Activated naive CD4-positive, alpha-beta T cell treated with anti-CD3 and anti-CD28 coated beads, Interleukin-2, amount 50 U/mL, for 24 hours (primary cell): ENCODE measurements around the gene CDC42BPB.
"Not testable (repeated sequence)": the region's sequence is repeated elsewhere in the genome, so short reads cannot be mapped to it uniquely, and the experiment has no call there.

Source experiments
- H3K27ac Mint-ChIP-seq: one replicate; pipeline ENCODE4 v1.8.0; 2021; ENCODE audit warnings: mild to moderate bottlenecking, mixed read lengths
- H3K27me3 Mint-ChIP-seq: one replicate; pipeline ENCODE4 v1.8.0; 2021; ENCODE audit warnings: mixed read lengths
- H3K36me3 Mint-ChIP-seq: one replicate; pipeline ENCODE4 v1.8.0; 2021; ENCODE audit warnings: mixed read lengths
- H3K4me1 Mint-ChIP-seq: one replicate; pipeline ENCODE4 v1.8.0; 2021; ENCODE audit warnings: mixed read lengths
- H3K4me3 Mint-ChIP-seq: one replicate; pipeline ENCODE4 v1.8.0; 2021; ENCODE audit warnings: mild to moderate bottlenecking, mixed read lengths
- H3K9me3 Mint-ChIP-seq: one replicate; pipeline ENCODE4 v1.8.0; 2021; ENCODE audit warnings: mixed read lengths

CDC42BPB gene

DNA sequence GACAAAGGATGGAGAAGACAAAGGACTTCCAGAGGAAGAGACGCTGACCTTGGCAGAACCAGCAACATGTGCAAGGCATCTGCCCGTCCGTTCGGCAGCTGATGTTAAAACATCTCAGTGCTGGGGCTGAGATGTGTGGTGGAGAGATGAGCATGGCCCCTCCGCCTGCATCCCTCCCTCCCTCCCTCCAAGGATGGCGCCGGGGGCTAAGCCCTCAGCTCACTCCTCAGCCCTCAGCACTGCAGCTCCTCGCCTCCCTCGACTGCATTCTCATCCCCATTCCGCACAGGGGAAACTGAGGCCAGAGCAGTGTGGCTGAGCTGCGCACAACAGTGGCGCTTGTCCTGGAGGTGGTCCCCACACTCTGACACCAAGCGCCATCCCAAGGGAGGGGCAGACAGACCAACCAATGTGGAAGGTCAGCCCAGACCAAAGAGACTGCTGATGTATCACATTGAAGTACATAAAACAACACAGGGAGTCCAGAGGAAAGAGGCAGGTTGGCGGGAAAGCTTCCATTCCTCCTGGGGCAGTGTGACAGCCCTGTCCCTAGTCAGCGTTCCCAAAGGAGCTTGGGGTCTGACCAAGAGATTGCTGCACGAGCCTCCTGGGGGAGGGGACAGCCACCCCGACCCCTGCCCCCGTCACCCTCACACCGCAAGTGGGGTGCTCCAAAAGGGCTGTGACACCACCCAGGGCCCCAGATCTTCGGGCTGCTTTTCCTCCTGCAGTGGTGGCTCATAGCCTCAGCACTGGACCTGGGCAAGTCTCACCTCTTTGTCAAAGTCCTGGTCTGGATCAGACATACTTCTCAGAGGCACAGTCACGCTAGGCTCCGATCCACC lies 119.8 kb downstream of the CDC42BPB start:
- H3K36me3 Mint-ChIP-seq, result no peaks in the 10 kb centered on the region
- H3K27me3 Mint-ChIP-seq, result no peaks in the 10 kb centered on the region
- no peaks in the 10 kb centered on the region for H3K4me1 Mint-ChIP-seq
- H3K4me3 Mint-ChIP-seq, result no peak overlapping the region
- no peaks in the 10 kb centered on the region for H3K9me3 Mint-ChIP-seq
- no peak overlapping the region for H3K27ac Mint-ChIP-seq

DNA sequence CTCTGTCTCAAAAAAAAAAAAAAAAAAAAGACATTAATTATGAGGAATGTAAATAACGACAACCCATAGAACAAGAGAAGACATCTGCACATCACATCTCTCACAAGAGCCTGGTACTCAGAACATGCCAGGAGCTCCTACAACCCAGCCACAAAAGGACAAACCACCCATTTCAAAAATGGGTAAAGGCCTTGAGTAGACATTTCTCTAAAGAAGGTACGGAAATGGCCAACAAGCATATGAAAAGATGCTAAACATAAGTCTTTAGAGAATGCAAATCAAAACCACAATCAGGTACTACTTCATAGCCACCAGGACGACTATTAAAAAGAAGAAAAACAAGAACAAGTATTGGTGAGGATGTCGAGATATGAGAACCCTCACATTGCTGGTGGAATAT lies 121.6 kb downstream of the CDC42BPB start:
- Mint-ChIP-seq H3K9me3 (no peaks in the 10 kb centered on the region), H3K27me3 (no peaks in the 10 kb centered on the region), H3K4me1 (no peaks in the 10 kb centered on the region), H3K4me3 (no peak overlapping the region), H3K27ac (no peak overlapping the region), H3K36me3 (no peaks in the 10 kb centered on the region)

DNA sequence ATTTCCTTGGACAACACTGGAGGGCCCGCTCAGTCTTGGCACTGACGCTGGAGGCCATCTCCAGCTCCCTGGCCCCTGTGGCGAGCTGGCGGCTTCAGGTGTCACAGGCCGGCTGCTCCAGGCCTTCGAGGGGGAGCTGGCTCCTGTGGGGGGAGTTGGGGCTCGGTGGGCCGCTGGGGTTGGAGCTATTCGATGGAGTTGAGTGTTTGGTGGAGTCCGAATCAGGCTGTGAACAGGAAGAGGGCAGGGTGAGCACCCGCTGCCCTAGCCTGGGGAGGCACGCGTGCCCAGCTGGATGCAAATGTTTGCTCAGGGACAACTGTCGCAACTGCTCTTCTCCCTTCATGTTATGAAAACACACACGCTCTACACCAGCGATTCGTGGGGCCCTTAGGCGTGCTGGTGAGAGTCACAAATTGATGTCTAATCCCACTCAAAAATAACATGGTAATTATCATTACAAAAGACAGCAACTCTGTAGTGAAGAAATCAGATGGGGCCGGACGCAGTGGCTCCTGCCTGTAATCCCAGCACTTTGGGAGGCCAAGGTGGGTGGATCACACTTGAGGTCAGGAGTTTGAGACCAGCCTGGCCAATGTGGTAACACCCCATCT lies 123.6 kb downstream of the CDC42BPB start:
- Mint-ChIP-seq H3K27ac (no peak overlapping the region), H3K9me3 (no peaks in the 10 kb centered on the region), H3K36me3 (no peaks in the 10 kb centered on the region), H3K27me3 (no peaks in the 10 kb centered on the region), H3K4me3 (no peak overlapping the region), H3K4me1 (no peaks in the 10 kb centered on the region)

DNA sequence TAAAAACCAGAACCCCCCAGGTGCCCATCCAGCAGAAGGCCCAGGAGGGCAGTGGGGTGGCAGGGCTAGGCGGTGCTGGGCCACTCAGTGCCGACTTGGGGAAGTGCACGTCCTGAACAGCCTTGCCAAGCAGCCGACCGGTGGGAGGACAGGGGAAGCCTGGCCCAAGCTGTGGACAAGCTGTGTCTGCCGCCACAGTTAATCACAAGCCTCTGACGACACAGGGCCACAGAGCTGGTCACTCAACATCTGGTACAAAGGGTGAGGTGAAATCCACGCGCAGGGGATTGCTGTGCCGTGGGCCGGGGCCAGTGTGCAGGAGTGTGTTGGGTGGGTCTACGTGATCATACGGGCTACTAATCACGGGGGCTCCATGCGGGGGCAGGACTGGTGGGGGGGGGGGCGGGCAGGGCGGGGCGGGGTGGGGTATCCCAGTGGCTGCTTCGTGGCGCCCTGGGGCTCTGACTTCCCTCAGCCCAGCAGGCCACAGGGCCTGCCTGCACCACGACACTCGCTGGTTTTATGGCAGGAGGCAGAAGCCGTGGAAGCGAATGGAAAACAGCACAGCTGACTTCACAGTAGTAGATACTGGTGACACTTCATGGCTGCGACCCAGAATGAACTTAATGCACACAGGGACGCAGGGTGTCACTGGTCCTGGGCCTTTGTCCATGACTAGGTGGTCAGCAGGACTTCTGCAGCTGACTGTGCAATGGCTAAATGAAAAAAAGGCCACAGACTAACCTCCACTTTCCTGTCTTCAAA lies 124.7 kb downstream of the CDC42BPB start:
- H3K36me3 Mint-ChIP-seq, result no peaks in the 10 kb centered on the region
- no peak overlapping the region for H3K4me3 Mint-ChIP-seq
- no peaks in the 10 kb centered on the region for H3K9me3 Mint-ChIP-seq
- H3K27me3 Mint-ChIP-seq, result no peaks in the 10 kb centered on the region
- H3K4me1 Mint-ChIP-seq, result no peaks in the 10 kb centered on the region
- H3K27ac Mint-ChIP-seq, result no peak overlapping the region

DNA sequence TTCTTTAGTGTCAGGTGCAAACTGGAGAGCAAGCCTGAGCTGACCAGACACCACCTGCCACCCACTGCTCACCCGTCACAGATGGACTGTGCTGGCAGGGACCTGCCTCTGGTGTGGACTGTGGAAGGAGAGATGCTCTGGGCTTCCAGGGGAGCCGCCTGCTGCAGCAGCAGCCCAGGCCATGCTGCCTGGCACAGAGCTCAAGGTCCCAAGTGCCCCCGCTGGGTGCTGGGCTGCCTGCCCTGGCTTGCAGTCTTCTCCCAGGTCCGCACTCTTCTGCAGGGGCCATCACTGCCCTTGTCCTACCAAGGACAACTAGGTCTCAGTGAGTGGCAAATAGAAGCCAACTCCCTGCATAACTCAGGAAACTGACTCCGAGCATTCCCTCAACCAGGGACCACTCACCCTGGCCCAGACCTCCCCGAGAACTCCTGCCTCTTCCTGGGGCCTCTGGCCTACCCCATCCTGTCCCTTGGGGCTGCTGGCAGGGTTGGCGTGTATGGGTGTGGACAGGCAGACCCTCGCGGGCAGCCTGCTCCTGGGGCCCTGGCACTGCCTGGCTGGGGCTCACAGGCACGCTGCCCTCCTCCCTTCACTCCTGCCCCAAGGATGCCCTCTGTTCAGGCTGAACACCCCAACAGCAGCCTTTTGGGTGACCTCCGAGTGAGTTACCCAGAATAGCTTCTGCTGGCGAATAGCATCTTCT lies 125.6 kb downstream of the CDC42BPB start:
- Mint-ChIP-seq H3K27ac (no peak overlapping the region), H3K36me3 (no peaks in the 10 kb centered on the region), H3K4me1 (no peaks in the 10 kb centered on the region), H3K9me3 (no peaks in the 10 kb centered on the region), H3K4me3 (no peak overlapping the region), H3K27me3 (no peaks in the 10 kb centered on the region)

DNA sequence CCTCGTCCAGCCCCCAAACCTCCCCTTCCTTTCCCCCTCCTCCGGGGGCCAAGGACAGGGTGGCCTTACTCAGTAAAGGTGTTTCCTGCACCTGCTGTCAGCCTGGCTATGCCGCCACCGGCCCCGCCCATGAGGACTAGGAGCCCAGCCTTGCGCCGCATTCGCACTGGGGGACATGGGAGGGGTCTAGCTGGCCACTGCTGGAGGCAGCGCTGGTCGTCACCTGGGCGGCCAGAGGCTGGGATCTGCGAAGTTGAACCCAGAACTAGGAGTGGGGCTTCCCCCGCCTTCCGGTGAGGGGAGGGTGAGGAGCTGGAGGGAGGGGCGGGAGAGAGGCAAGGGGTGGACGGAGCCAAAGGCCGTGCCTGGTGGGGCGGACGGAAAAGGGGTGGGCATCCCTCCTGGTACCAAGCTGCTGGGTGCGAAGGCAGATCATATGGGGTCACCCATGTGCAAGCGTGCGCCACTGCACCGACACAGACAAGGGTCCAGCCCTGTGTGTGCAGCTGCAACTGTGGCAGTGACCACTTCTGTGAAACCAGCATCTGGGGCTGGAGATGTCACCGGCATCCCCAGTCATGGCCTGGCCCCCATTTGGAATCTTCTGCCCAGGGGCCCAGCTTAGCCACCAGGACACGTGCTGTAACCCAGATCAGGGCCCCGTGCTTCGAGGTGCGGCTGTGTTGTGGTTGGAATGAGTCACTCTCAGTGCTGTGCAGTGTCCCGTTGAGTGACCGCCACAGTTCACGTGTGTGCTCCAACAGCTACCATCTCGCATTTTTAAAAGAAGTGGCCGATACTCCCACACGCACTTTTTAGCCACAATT lies 126.4 kb downstream of the CDC42BPB start:
- Mint-ChIP-seq H3K27me3 (peaks cover 1% of the 10 kb centered on the region), H3K4me1 (peaks cover 1% of the 10 kb centered on the region), H3K27ac (no peak overlapping the region), H3K36me3 (no peaks in the 10 kb centered on the region), H3K9me3 (no peaks in the 10 kb centered on the region), H3K4me3 (no peak overlapping the region)

DNA sequence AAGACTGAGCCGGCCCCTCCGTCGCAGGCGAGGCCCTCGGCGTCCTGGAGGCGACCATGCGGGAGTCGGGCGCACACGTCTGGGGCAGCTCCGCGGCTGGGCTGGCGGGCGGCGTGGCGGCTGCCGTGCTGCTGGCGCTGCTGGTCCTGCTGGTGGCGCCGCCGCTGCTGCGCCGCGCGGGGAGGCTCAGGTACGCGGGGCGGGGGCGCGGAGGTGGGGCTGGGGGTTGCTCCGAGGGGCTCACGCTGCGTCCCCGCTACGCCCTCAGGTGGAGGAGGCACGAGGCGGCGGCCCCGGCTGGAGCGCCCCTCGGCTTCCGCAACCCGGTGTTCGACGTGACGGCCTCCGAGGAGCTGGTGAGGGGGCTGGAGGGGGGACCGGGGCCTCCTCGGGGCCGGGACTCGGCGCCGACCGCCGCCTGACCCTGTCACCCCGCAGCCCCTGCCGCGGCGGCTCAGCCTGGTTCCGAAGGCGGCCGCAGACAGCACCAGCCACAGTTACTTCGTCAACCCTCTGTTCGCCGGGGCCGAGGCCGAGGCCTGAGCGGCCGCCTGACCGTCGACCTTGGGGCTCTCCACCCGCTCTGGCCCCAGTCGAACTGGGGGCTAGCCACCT lies 127.1 kb downstream of the CDC42BPB start:
- H3K27ac Mint-ChIP-seq, result no peak overlapping the region
- H3K36me3 Mint-ChIP-seq, result no peaks in the 10 kb centered on the region
- no peak overlapping the region for H3K4me3 Mint-ChIP-seq
- H3K9me3 Mint-ChIP-seq, result no peaks in the 10 kb centered on the region
- peaks cover 4% of the 10 kb centered on the region for H3K4me1 Mint-ChIP-seq
- H3K27me3 Mint-ChIP-seq, result peaks cover 4% of the 10 kb centered on the region

DNA sequence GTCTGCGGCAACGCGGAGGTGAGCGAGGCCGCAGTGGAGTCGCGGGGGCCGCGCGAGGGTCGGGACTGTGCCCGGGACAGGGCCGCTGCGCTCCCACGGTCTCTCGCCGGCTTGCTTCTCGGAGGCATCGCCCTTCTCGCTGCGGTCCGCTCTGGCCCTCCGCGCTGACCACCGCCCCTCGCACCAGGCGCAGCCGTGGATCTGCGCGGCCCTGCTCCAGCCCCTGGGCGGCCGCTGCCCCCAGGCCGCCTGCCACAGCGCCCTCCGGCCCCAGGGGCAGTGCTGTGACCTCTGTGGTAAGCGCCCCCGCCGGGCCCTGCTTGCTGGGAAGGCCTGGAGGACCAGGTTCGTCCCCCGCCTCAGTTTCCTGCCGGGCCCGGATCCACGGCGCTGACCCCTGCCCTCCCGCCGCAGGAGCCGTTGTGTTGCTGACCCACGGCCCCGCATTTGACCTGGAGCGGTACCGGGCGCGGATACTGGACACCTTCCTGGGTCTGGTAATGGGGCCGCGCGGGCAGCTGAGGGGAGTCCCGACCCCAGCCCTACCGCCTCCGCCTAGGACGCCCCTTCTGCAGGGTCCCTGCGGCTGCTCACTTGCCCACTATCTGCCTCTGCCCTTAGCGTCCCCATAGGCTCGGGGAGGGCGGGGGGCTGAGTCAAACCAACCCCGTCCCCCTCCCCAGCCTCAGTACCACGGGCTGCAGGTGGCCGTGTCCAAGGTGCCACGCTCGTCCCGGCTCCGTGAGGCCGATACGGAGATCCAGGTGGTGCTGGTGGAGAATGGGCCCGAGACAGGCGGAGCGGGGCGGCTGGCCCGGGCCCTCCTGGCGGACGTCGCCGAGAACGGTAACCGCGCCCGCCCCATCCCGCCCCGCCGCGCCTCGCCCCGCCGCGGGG lies 127.9 kb downstream of the CDC42BPB start:
- Mint-ChIP-seq H3K4me3 (no peak overlapping the region), H3K27me3 (peaks cover 4% of the 10 kb centered on the region), H3K27ac (no peak overlapping the region)

DNA sequence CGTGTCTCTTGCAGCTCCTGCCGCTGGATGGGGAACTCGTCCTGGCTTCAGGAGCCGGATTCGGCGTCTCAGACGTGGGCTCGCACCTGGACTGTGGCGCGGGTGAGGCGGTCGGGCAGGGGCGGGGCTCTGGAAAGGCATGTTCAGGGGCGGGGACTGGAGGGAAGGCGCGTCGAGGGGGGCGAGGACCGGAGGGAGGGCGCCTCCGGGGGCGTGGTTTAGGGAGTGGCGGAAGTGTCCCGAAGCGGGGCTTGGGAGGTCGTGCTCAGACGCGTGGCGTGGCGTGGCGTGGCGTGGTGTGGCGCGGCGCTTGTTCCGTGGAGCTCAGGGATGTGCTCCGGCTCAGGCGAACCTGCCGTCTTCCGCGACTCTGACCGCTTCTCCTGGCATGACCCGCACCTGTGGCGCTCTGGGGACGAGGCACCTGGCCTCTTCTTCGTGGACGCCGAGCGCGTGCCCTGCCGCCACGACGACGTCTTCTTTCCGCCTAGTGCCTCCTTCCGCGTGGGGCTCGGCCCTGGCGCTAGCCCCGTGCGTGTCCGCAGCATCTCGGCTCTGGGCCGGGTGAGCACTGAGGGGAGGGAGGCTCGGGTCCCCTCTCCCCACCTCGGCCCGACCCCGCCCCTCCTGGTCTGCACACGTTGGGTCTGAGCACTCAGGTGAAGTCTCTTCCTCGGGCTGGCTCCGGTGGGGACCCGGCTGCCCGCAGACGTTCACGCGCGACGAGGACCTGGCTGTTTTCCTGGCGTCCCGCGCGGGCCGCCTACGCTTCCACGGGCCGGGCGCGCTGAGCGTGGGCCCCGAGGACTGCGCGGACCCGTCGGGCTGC lies 128.7 kb downstream of the CDC42BPB start:
- Mint-ChIP-seq H3K4me3 (peak overlapping the region; percentile 42), H3K27ac (no peak overlapping the region), H3K9me3 (no peaks in the 10 kb centered on the region), H3K36me3 (no peaks in the 10 kb centered on the region), H3K27me3 (peaks cover 4% of the 10 kb centered on the region), H3K4me1 (peaks cover 10% of the 10 kb centered on the region)

More for the DNA sequence above, 127.9 kb downstream of the CDC42BPB start:
- H3K36me3 Mint-ChIP-seq, result no peaks in the 10 kb centered on the region
- no peaks in the 10 kb centered on the region for H3K9me3 Mint-ChIP-seq
- H3K4me1 Mint-ChIP-seq, result peaks cover 5% of the 10 kb centered on the region

DNA sequence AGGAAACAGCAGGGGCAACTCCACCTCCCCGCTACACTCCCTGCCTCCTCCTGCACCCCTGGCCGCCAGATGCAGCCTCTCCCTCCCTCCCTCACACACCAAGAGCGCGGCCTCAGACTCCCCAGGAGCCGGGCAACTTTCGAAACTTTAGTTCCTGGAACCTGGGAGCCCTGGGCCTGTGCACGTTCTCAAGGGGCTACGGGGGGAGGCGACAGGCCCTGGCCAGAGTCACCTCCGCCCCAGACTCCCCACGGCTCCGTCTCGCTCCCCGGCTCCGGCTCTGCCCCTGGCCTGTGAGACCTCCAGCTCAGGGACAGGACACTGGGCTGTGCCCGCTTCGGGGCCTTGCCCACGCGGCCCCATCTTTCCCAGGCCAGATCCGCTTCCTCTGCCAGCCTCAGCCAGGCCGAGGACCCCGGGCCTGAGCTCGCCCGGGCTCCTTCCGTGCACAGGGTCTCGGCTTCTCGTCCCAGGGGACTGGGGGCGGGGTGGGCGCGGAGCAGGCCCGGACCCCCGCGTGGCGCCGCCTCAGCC lies 129.4 kb downstream of the CDC42BPB start:
- Mint-ChIP-seq H3K4me3 (peak overlapping the region; percentile 60), H3K9me3 (no peaks in the 10 kb centered on the region), H3K4me1 (peaks cover 10% of the 10 kb centered on the region), H3K27me3 (peaks cover 4% of the 10 kb centered on the region), H3K27ac (no peak overlapping the region), H3K36me3 (no peaks in the 10 kb centered on the region)

DNA sequence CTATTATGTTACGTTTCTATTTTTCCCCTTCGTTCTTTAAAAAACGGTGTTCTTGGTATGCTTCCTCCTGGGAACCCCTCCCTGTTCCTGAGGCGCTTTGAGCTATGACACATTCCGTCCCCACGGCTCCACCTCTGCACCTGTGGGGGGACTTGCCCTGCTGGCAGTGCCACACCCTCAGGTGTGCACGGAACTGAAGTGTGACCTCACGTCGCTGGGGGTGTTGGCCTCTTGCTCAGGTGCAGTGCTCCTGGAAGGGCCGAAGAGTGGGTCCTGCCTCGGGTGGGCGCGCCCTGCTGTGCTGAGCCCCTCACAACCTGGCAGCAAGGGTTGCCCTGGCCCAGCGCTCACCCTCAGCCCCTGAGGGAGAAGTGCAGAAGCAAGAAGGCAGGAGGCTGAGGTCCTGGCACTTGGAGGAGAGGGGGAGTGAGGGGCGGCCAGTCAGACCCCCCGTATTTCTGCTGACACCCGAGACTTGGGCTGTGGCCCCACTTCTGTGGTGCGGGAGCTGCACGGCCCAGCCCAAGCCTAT lies 129.9 kb downstream of the CDC42BPB start:
- H3K36me3 Mint-ChIP-seq, result no peaks in the 10 kb centered on the region
- peak overlapping the region; percentile 60 for H3K4me3 Mint-ChIP-seq
- no peaks in the 10 kb centered on the region for H3K9me3 Mint-ChIP-seq
- H3K27me3 Mint-ChIP-seq, result peaks cover 4% of the 10 kb centered on the region
- H3K27ac Mint-ChIP-seq, result peak overlapping the region; percentile 55
- H3K4me1 Mint-ChIP-seq, result peaks cover 10% of the 10 kb centered on the region

DNA sequence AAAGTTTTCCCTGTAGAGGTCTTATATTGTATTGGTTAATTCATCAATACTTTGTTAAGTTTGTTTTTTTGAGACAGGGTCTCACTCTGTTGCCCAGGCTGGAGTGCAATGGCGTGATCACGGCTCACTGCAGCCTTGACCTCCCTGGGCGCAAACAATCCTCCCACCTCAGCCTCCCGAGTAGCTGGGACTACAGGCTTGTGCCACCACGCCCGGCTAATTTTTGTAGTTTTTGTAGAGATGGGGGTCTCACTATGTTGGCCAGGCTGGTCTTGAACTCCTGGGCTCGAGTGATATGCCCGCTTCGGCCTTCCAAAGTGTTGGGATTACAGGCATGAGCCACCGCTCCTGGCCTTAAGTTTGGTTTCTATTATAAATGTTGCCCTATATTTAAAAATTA lies 130.5 kb downstream of the CDC42BPB start:
- H3K27ac Mint-ChIP-seq, H3K36me3 Mint-ChIP-seq, H3K4me1 Mint-ChIP-seq, H3K27me3 Mint-ChIP-seq, H3K4me3 Mint-ChIP-seq, H3K9me3 Mint-ChIP-seq: not testable (repeated sequence)

DNA sequence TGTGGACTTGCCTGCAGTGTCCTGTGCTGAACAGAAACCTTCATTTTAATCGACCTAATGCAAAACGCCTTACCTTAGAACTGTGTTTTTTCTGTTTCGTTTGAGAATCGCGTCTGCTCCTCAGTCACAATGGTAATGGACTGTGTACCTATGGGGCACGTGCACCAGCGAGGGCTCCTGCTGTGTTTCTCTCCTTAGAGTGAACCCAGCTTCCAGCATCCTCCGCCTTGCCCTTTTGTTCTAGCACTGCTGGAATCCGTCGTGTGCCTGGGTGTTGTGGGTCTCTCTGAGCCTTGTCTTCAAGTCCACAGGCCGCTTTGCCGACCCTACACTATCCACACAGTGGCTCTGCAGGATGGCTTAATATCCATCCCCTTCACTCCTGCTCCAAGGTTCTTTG lies 131.2 kb downstream of the CDC42BPB start:
- H3K27me3 Mint-ChIP-seq, result peaks cover 4% of the 10 kb centered on the region
- H3K27ac Mint-ChIP-seq, result no peak overlapping the region
- no peaks in the 10 kb centered on the region for H3K9me3 Mint-ChIP-seq
- no peak overlapping the region for H3K4me3 Mint-ChIP-seq
- peaks cover 10% of the 10 kb centered on the region for H3K4me1 Mint-ChIP-seq
- no peaks in the 10 kb centered on the region for H3K36me3 Mint-ChIP-seq
